Right lobe of liver (tissue), 6 donors: ENCODE data around the gene CCR8. TPM values are rescaled to one million over a fixed set of nuclear protein-coding genes. Genes with fewer than 3 reads are reported as not detected.

ENCODE experiments used
- ATAC-seq, 4 donors: fragments of 200-7000 bp; cut with Tn5 transposase; one replicate each; pipeline ENCODE4 v1.9.1; 2020; ENCODE audit warnings: mild to moderate bottlenecking in 4 of 4, moderate library complexity in 4 of 4
- DNase-seq, 3 donors: peaks; one replicate each; pipeline ENCODE4 v3.0.0-alpha.2; 2020
- H3K27ac ChIP-seq, 3 donors: fragments of 200-600 bp; one replicate each; pipeline ENCODE4 v1.8.0; 2022
- H3K27me3 ChIP-seq, 2 donors: fragments of 200-600 bp; one replicate each; pipeline ENCODE4 v1.8.0; 2022
- H3K36me3 ChIP-seq, 4 donors: fragments of 200-600 bp; sonication (generic) in 1 of 4; one replicate each; pipeline versions ENCODE4 v1.5.1 to v1.8.0; 2017 to 2022; ENCODE audit warnings: control low read depth in 1 of 4
- H3K4me1 ChIP-seq, 4 donors: fragments of 200-600 bp; sonication (generic) in 1 of 4; one replicate each; pipeline versions ENCODE4 v1.5.1 to v1.8.0; 2017 to 2022; ENCODE audit warnings: control low read depth in 1 of 4
- H3K4me3 ChIP-seq, 3 donors: fragments of 200-600 bp; one replicate each; pipeline ENCODE4 v1.8.0; 2022
- H3K9me3 ChIP-seq, 4 donors: fragments of 200-600 bp; sonication (generic) in 1 of 4; one replicate each; pipeline versions ENCODE4 v1.5.1 to v1.8.0; 2017 to 2022; ENCODE audit warnings: control low read depth in 1 of 4
- CTCF ChIP-seq, 4 donors: fragments of 200-600 bp in 3 of 4; fragments of 450-650 bp in 1 of 4; IDR thresholded peaks; one replicate each; pipeline versions ENCODE4 v1.5.1 to v1.8.0; 2016 to 2022; ENCODE audit warnings: antibody characterized with exemption in 4 of 4, mild to moderate bottlenecking in 2 of 4
- POLR2A ChIP-seq: fragments of 450-650 bp; IDR thresholded peaks from one replicate; pipeline ENCODE4 v1.6.1; 2017; ENCODE audit warnings: antibody characterized with exemption, mild to moderate bottlenecking
- WGBS: methylation state at CpG from one replicate; pipeline ENCODE4 v1.1.6; 2018; ENCODE audit warnings: low coverage, low lambda C conversion rate; ENCODE audit not compliant: insufficient coverage; ENCODE audit errors: missing lambda C conversion rate; 5-methylcytosine and 5-hydroxymethylcytosine counted together
- intact Hi-C, 2 donors: fragments of 100-400 bp; cut with DNase I; formaldehyde crosslinking; loops; one replicate each; pipeline versions ENCODE4 v1.11.2 to v1.14.1; 2022
- total RNA-seq, 6 experiments: library from RNA; depleted of rRNA in 2 of 6; stranded (reverse); fragments of >200 nt in 2 of 6; fragmentation: NEBNext Ultra II Directional in 3 of 6; extraction: Animal tissue kit (Norgen Biotek cat#: 25700) in 3 of 6; gene quantifications; one replicate each; pipeline versions ENCODE4 v1.1.0 to v1.2.4, GENCODE V29; 2016 to 2023
- donor health status: DM: no; HTN: yes; CAD: no.
- donor health status: DM: no; HTN: no; CAD: no.
- donor health status: DM: no; HTN: no; CAD: no.
- donor health status: DM: no; HTN: yes; CAD: no.
- donor health status: DM: no; HTN: yes; CAD: no.

CCR8 gene
- total RNA-seq, 6 experiments from 2014 or later = not detected

DNA sequence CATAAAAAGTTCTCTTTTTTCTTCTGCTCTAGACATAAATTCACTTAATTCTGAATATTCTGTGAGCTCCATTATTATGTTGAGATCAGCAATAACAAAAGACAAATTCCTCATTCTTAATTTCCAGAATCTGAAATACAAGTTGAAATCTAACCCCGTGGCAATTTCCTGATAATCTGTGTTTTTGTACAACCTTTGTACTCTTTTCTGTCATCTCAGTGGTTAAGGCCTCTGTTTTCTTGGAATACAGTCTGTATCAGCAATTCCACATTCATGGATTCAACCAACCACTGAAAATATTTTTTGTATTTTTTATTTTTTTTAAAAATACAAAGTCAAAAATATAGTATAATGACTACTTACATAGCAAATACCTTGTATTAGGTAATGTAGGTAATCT, 8.7 kb downstream of the CCR8 start:
- DNase-seq = no peak
- intact Hi-C loops = no loop called here
- H3K4me1 ChIP-seq = peaks cover 0 to 10% (median 3%) of the 10 kb centered on the region in 4 donors
- H3K4me3 ChIP-seq = no peak overlapping the region
- TF ChIP-seq POLR2A (no peak), CTCF (IDR thresholded peaks at IDR 0.05) (no peak)
- H3K9me3 ChIP-seq = no peaks in the 10 kb centered on the region
- ATAC-seq = peak in 3 of 4 donors; percentile 42 to 74 (median 49)
- no peaks in the 10 kb centered on the region for H3K36me3 ChIP-seq
- WGBS = 27% methylated on average over 1 of the region's 1 CpG
- H3K27ac ChIP-seq = no peak overlapping the region
- H3K27me3 ChIP-seq = no peaks in the 10 kb centered on the region

DNA sequence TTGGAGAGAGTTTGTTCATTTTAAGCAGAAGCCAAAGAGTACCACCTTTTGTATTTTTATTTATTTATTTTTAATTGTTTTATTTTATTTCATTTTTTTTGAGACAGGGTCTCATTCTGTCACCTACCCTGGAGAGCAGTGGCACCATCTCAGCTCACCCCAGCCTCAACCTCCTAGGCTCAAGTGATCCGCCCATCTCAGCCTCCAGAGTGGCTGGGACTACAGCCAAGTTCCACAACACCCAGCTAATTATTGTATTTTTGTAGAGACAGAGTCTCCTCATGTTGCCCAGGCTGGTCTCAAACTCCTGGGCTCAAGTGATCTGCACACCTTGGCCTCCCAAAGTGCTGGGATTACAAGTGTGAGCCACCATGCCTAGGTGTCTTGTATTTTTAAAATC, 9.6 kb downstream of the CCR8 start:
- intact Hi-C loops = no loop called here
- WGBS = 100% methylated on average over 1 of the region's 1 CpG
- TF ChIP-seq CTCF (IDR thresholded peaks at IDR 0.05) (no peak), POLR2A (no peak)
- Histone ChIP-seq H3K36me3 (no peaks in the 10 kb centered on the region), H3K4me3 (no peak overlapping the region), H3K4me1 (peaks cover 0 to 10% (median 3%) of the 10 kb centered on the region in 4 donors), H3K27me3 (no peaks in the 10 kb centered on the region), H3K9me3 (no peaks in the 10 kb centered on the region), H3K27ac (no peak overlapping the region)
- no peak for DNase-seq
- no peak for ATAC-seq

DNA sequence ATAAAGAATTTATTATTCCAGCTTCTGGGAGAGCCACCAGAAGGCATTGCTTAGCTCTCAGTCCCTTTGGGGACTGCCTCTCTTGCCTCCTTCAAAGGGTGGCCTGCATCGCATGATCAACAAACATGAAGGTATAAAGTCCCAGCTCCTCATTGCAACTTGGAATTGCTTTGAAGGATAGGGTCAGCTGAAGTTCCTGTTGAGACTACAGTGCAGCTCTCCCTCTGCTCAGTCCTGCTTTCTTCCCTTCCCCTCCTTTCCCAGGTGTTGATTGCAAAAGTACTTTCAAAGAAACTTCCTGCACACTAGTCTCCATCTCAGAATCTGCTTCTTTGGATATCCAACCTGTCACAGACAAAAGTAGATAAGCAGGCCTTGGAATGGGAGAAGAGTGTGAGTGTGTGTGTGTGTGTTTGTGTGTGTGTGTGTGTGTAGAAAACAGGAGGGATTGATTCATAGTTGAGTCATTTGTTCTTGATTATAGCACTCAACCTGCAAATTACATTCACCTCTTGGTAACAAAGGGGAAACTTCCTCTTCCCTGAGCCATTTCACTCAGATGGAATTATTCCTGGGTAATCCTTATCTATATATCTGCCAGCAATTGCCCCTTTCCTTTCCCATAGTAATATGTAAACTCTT, 13.7 kb downstream of the CCR8 start:
- no peak overlapping the region for H3K27ac ChIP-seq
- DNase-seq (no peak), ATAC-seq (peak in 1 of 4 donors; percentile 29)
- no peaks in the 10 kb centered on the region for H3K36me3 ChIP-seq
- intact Hi-C loops = no loop called here
- 71% methylated on average over 1 of the region's 1 CpG for WGBS
- peaks cover 0 to 5% (median 2%) of the 10 kb centered on the region in 4 donors for H3K4me1 ChIP-seq
- H3K27me3 ChIP-seq = no peaks in the 10 kb centered on the region
- no peak overlapping the region for H3K4me3 ChIP-seq
- H3K9me3 ChIP-seq = no peaks in the 10 kb centered on the region
- TF ChIP-seq POLR2A (no peak), CTCF (IDR thresholded peaks at IDR 0.05) (no peak)

GRCh38 chr3:39343760-39344159, 14.3 kb downstream of the CCR8 start:
- TF ChIP-seq POLR2A (no peak), CTCF (IDR thresholded peaks at IDR 0.05) (no peak)
- Histone ChIP-seq H3K36me3 (no peaks in the 10 kb centered on the region), H3K9me3 (no peaks in the 10 kb centered on the region), H3K27me3 (no peaks in the 10 kb centered on the region), H3K4me1 (peaks cover 0 to 10% (median 1%) of the 10 kb centered on the region in 4 donors), H3K4me3 (no peak overlapping the region), H3K27ac (no peak overlapping the region)
- no peak for ATAC-seq
- intact Hi-C loops = no loop called here
- DNase-seq = no peak
